ENCODE data around the gene OR4F17.
"Not testable (repeated sequence)": the region's sequence is repeated elsewhere in the genome, so short reads cannot be mapped to it uniquely, and the experiment has no call there.

Gene OR4F17, protein sequence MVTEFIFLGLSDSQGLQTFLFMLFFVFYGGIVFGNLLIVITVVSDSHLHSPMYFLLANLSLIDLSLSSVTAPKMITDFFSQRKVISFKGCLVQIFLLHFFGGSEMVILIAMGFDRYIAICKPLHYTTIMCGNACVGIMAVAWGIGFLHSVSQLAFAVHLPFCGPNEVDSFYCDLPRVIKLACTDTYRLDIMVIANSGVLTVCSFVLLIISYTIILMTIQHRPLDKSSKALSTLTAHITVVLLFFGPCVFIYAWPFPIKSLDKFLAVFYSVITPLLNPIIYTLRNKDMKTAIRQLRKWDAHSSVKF

DNA sequence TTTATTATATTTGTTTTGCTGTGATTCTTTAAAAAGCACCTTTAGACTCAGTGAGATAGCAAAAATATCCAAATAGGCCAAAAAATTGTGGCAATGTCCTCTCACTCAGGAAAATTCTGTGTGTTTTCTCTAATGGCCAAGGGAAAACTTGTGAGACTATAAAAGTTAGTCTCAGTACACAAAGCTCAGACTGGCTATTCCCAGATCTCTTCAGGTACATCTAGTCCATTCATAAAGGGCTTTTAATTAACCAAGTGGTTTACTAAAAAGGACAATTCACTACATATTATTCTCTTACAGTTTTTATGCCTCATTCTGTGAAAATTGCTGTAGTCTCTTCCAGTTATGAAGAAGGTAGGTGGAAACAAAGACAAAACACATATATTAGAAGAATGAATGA is at the start of gene OR4F17:
OR4F17 (plus strand) TSS at position 301 of the 400 bp plus-strand sequence. CDS start 3,575 bp downstream, outside the sequence.
- not testable (repeated sequence) for DNase-seq

DNA sequence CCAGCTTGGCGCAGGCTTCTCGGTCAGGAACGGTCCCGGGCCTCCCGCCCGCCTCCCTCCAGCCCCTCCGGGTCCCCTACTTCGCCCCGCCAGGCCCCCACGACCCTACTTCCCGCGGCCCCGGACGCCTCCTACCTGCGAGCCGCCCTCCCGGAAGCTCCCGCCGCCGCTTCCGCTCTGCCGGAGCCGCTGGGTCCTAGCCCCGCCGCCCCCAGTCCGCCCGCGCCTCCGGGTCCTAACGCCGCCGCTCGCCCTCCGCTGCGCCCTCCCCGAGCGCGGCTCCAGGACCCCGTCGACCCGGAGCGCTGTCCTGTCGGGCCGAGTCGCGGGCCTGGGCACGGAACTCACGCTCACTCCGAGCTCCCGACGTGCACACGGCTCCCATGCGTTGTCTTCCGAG is 36.1 kb upstream of the OR4F17 start:
- not testable (repeated sequence) for DNase-seq

DNA sequence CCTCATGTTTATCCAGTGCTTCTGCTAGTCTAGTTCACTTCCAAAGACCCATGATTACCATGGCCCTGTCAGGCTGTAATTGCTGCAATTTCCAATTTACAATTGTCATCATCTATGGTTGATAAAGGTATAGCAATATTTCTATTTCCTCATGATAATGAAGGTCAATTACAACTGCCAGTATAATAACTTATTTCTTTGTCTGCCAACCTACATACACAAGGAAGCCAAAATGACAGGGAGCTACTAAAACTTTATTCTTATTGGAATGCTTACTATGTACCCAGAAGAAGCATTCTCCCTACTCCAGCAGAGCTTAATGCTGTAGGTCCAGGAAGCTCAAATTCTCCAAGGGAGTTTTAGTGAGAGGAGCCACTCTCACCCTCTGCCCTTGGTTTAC is 24.0 kb upstream of the OR4F17 start:
- not testable (repeated sequence) for DNase-seq

DNA sequence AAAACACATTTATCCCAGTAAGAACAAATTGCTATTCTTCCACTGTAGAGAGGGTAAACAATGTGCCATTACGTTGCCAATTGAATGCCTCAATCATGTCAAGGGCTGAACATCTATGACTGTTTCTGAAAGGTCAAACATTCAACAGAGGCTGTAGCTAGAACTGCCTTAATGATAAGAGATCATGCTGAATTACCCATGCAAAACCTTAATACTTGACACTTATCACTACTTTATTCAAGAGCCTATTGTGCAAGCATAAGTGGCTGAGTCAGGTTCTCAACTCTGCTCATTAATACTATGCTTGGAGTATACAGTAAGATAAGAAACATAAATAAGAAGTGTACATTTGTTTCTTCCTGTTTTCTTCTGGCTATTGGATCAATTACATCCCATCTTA is 23.3 kb upstream of the OR4F17 start:
- DNase-seq, result not testable (repeated sequence)

DNA sequence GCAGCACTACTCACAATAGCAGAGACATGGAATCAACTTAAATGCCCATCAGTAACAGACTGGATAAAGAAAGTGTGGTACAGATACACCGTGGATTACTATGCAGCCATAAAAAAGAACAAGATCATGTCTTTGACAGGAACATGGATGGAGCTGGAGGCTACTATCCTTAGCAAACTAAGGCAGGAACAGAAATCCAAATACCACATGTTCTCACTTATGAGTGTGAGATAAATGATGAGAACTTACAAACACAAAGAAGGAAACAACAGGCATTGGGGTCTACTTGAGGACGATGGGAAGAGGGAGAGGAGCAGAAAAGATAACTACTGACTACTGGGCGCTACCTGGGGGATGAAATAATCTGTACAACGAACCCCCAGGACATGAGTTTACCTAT is 16.2 kb upstream of the OR4F17 start:
- not testable (repeated sequence) for DNase-seq

DNA sequence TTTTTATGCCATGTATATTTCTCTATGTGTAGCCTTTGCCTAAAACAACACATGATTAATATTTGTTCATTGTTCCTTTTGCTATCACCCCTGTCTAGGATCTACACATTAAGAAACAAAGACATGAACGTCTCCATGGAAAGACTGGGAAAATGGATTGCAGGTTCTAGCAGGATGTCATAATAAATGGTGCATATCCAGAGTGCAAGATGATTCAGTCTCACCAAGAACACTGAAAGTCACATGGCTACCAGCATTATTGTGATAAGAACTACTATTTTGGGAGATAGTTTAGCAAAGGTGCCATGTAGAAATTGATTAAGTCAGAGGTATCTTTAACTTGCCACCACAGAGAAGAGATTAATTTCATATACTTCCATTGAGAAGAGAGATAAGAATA is 12.1 kb upstream of the OR4F17 start:
- DNase-seq, result not testable (repeated sequence)

DNA sequence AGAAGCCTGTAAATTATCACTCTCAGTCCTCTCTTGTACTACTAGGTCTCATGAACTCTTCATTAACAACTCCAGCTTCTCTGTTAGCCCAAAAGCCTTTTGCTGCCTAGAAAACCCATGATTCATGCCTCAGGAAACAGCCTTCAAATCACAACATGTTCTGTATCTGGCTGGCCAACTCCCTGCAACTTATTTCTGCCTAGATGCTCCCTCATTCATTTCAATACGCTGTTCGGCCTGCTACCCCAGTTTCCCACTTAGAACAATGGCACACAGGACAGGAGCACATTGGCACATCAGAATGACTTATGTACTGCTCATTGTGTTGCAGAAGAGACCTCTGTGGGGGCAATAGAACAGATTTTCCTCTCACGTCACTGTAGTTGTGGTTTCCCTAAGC is 9.3 kb upstream of the OR4F17 start:
- DNase-seq, result not testable (repeated sequence)

DNA sequence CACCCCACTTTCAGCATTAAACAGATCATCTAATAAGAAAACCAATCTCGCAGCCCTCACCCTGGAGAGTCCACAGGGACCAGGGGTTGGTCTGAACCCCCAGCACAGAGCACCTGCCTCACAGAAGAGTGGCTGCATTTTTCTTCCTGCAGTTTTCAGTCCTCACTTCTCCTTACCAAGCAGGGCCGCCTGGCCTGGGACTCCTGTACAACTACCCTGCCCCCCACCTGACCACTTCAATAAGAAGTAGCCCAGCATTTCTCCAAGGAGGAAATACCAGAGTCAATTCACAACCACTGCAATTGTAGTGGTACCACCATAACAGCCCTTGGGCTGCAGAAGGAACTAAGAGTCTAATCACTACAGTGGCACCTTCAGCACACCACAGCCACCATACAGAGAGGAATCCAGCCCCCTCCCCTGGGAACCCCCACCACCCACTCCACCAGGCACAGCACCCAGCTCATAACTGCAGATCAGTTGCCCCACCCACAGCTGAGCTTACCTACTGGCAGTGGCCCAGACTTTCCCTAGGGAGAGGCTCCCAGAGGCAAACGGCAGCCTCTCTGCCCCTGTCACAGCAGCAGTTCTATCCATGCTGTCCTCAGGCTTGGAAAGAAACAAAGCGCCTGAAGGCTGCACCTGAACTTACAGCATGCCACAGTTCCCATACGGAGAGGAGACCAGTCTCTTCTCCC is 13.7 kb downstream of the OR4F17 start:
- not testable (repeated sequence) for DNase-seq
